Esophagus muscularis mucosa (tissue), 2 donors: ENCODE data around the gene CACNA1S.

ENCODE experiments used
- EP300 ChIP-seq: sonication (generic); formaldehyde crosslinking; IDR thresholded peaks from one replicate; pipeline ENCODE4 v1.6.1; 2017; ENCODE audit warnings: antibody characterized with exemption
- POLR2A ChIP-seq: fragments of 450-650 bp; IDR thresholded peaks from one replicate; pipeline ENCODE4 v1.6.1; 2017; ENCODE audit warnings: antibody characterized with exemption, moderate library complexity, mild to moderate bottlenecking, low read depth

GRCh38 chr1:201011616-201012015 is 100.6 kb downstream of the CACNA1S start:
- no peak for TF ChIP-seq EP300
- TF ChIP-seq POLR2A, result no peak
